HG03457 (cell line): ENCODE measurements around the gene CSTF1.

Experiments used
- ATAC-seq: cut with Tn5 transposase; IDR thresholded peaks from one replicate; pipeline ENCODE4 v1.9.1; 2021; ENCODE audit warnings: moderate number of reproducible peaks; ENCODE audit not compliant: unreplicated experiment

CSTF1 gene

DNA sequence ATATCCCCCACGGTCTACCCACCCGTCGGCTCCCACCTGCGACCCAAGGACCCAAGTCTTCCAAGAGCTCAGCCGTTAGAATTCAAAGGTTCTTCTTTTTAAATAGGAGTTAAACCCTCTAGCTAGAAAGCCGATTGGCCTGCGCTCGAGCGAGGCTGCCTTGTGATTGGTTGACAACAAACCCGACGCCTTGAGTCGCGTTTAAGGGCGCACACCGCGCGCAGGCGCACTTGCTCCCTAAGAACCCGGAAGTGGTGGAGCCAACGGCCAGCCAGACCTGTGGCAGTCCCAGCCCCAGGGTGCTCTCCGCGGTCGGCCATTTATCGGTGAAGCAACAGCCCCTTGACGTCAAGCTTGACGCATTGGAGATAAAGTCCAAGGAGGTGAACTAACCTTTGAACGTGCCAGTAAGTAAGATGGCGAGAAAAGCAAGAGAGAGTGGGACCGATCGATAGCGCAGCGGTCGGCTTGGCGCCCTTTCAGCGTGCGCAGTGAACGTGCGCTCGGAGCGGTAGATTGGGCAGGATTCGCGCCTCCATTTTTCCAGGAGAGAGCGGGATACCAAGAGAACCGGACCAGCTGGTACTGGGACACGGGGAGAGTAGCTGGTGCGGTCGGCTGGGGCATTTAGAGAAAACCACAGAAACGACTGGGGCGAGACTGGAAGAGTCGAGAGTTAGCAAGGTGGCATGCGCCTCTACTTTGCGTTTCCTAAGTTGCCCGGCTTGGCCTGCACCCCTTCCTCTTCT, at the start of gene CSTF1, which contains the start of gene AURKA:
Gene CSTF1 (plus strand): TSS at position 514 of the 749 bp plus-strand sequence. CDS start 2,908 bp downstream, outside the sequence.
Gene AURKA (minus strand): TSS at position 84 of the 749 bp plus-strand sequence. CDS start 4,018 bp downstream, outside the sequence.
- ATAC-seq: peak; percentile 93

DNA sequence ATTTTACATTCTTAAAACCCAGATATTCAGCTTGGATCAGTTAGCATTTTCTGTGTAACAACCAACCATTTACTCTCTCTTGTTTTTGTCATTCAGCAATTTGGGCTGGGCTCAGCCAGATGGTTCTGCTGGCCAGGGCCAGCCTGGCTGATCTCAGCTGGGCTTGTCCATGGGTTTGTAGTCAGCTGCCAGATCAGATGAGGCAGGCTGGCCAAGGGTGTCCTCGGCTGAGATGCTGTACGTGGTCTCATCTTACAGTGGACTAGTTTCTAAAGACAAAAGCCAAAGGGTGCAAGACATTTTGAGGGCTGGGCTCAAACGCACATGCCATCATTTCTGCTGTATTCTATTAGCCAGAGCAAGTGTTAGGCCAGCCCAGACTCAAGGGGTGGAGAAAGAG, 49.7 kb upstream of the CSTF1 start:
- ATAC-seq: no peak

DNA sequence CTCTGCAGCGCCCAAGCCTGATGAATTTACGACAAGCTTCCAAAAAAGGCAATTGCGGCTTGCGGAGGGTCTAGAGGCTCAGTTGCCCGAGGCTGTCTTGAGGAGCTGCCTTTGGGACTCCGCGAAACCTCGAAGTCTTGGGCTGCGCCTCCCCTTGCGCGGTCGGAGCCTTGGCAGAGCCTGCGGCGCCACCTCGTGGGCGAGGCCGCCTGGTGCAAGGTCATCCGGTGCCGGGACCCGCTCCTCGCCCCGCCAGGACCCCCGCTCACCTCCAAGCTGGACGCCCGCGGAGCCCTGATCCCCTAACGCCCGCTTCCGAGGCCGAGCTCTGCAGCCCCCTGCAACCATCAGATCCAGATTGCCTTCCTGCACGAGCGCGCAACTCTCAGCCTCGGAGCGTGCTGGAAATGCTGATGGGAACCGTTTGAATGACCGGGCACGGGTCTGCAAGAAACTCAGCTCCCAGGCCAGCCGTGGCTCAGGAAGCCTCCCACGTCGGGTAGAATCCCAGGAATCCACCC, 48.5 kb upstream of the CSTF1 start:
- ATAC-seq: peak; percentile 63

DNA sequence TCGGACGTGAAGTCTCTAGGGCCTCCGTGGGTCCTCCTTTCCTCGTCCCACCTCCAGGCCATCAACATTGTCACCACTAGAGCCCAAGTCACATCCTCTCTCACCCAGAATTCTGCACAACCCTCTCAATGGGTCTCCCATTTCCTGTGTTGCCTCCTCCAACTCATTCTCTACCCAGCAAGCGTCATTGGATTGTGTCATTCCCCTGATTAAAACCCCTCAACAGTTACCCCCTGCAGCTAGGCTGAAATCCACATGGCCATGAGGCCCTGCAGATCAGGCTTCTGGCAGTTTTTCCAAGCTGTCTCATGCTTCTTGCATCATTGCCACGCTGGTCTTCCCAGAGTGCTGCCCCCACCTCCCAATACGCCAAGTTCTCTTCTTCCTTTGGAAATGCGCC, 46.5 kb upstream of the CSTF1 start:
- ATAC-seq: no peak

DNA sequence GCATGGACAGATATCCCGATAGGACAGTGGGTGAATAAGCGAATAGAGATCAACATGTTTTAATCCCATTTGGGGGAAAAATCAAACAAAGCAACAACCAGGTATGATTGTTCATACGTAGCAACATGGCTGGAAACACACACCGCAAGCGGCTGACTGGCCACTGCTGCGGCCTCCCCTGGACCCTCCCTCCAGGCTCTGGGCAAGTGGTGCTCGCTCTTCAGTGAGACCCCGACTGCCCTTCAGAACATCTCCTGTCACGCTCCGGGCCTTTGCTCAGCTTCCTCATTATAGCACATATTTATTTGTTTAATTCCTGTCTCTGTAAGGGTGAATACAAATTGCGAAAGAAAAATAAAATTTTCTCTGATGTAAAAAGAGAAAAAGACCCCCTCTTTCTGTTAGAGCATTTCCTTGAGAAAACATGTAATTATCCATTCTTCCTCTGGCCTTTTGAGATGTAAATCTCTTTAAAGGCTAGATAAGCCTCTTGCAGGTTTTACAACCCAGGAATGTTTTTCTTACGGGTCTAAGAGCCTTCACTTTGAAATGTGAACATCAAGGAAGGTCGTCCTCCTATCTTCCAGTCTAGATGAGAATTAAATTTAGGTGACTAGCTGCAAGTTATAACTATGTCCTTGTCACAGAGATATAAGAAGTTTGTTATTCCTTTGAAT, 44.7 kb upstream of the CSTF1 start:
- ATAC-seq: no peak

DNA sequence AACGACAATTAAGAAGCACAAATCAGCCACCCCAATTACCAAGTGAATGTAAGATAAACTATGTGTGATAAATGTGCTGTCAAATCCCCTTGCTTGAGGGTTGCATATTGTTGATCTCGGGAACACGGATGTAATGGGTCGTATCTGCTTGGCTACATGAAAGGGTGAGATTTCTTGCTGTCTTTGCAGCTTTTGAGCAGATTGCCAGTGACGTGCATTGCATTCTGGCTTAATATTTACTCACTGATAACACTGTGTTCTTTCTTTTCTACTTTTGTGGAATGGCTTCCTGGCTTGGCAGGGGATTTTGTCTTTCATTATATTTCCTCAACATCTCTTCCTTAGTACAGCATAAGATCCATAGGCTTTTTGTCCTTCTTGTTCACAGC, 44.1 kb upstream of the CSTF1 start:
- ATAC-seq: no peak

DNA sequence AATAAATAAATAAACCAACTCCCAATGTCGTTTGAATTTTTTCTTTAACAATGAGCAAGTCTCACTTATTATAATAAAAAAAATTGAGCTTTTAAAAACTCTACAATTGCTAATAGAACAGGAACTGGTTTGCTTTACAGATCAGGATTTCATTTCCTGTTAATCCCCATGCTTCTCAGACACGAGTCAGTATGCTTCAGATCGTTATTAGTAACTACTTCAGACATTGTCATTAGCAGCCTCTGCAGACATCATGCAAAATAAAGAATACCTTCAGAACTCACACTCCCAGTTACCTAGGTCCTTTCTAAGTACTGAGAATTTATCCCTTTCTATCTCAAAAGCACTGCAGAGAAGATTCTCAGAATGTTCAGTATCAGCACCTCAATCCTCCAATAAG, 43.7 kb upstream of the CSTF1 start:
- ATAC-seq: no peak

DNA sequence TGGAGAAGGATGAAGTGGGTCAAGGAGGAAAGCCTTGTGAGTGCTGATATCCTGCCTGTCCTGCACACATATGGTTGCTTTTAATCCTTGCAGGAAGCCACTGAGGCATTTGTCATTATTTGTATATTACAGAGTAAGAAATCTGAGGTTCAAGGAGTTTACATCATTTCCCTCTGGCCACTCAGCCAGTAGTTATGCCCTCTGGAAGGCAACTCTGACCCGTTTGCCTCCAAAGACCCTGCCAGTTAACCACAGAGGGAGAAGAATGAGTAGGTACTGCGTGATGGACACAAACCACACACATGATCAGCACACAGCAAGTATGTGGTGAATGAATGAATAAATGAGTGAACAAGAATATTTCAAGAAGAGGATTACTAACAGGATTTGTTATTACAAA, 41.6 kb upstream of the CSTF1 start:
- ATAC-seq: no peak

DNA sequence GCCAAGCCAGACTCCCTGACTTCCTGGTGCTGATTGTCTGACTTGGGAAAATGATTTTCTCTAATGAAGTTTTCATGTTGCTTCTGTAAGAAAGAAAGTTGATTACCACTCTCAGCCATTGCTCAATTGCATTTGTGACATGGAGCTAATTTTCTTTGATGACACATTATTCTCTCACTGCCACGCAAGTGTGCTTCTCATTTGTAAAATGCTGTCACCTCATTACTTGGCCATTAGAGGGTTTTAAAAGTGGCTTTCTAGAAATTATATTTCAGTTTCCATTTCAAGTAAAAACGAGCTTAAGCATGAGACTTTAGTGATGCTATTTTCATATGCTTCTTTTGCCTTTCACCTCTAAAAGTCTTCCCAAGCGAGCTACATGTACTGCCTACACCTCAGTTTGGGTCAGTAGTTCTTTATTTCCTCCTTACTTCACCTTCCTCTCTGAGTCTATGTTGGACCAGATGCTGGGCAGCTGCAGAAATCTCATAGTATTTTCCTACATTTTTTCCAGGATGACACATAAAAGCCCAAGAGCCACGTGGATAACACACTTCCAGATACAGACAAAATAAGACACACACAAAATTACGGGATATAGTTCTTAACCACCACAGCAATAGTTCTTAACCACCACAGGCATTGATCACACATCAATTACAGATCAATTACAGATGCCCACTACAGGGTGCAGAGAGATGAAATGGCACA, 39.9 kb upstream of the CSTF1 start:
- no peak for ATAC-seq

DNA sequence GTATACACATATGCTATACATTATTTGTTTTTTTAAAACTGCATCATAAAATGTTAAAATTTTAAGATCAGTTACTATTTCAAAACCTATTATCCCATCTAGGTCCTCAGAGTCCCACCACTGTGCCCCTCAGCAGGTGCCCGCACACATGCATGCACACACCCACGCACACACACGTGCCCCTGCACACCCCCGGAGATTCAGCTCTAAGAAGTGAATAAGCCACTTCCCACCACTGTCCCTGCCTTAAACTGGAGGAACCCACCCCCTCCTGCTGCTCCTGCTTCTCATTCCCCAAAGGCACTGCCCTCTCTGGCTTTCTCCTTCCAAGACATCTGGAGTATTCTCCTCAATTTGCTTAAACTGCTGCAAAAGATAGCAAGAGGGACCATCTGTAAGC, 39.1 kb upstream of the CSTF1 start:
- no peak for ATAC-seq

DNA sequence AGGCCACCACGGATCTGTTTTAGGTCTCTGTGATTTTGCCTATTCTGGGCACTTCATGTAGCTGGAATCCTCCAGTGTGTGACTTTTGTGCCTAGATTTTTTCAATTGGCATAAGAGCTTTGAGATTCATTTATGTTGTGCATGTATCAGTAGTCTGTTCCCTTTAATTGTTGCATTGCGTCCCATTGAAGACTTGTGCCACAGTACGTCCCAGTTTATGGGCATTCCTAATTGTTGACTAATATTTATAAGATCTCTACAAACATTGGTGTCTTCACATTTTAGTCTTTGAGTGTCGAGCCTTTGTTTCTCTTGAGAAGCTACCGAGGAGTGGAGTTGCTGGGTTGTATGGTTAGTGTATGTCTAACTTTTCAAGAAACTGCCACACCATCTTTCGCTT, 34.4 kb upstream of the CSTF1 start:
- ATAC-seq: no peak

DNA sequence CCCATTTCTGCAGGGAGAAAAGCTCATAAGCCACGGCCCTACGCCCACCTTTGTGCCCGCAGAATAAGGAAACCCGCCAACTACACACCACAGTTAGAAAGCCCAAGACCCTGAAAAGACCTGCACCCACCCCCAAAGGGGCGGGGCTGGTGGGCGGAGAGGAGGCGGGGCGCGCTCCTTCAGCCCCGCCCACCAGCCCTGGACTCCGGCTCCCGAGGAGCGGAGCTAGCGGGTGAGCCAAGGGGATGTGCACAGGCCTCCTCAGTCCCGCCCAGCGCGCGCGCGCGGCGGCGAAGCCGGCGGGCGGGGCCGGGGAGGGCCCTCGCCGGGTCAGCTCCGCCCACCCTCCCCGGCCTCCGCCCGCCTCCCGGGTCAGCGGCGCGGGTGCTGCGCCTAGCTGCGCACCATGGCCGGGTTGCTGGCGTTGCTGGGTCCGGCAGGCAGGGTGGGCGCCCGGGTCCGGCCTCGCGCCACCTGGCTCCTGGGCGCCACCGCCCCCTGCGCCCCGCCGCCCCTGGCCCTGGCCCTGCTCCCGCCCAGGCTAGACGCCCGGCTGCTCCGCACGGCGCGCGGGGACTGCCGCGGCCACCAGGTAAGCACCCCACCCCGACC, 33.7 kb upstream of the CSTF1 start, which contains the start of gene FAM210B:
Gene FAM210B (plus strand): TSS at position 375 of the 612 bp plus-strand sequence. CDS start 32 bp downstream, at position 407.
- ATAC-seq: peak; percentile 99

DNA sequence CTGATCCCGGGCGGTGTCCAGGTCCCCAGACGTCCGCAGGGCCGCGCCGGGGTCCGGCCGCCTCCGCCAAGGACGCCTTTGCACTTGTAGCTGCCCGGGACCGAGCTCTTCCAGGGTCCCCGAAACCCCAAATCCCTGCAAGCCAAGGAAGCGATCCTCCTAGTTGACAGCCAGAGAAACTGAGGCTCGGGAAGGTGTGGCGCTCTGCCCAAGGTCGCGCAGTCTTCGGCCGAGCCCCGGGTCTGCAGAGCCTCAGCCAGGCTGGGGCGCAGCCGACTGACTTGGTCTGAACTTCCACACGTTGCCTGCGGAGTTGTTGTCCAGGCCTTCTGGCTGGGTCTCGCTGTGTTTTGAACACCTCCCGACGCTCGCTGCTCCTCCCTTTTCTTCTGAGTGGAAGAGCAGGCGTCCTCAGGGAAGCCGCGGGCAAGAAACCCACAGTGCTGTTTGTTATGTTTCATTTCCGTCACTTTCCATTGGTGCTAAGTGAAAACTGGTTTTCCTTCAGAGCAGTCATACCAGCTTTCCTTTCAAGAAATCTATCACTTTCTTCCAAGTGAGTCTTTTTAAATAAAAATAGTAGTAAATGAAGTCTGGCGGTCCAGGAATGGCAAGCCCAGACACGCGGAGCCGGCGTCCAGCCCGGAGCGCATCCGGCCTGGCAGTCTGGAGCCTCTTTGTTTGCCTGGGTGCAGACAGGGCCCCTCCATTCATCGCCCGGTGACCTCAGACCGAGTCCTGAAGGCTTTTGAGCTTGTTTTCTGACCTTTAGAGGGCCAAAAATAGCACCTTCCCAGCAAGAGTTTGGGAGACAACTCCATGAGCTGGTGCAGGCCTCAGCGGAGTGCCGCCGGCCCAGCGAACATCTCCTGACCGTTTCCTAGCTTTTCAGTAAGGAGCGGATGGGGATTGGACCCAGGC, 33.0 kb upstream of the CSTF1 start:
- ATAC-seq: no peak

DNA sequence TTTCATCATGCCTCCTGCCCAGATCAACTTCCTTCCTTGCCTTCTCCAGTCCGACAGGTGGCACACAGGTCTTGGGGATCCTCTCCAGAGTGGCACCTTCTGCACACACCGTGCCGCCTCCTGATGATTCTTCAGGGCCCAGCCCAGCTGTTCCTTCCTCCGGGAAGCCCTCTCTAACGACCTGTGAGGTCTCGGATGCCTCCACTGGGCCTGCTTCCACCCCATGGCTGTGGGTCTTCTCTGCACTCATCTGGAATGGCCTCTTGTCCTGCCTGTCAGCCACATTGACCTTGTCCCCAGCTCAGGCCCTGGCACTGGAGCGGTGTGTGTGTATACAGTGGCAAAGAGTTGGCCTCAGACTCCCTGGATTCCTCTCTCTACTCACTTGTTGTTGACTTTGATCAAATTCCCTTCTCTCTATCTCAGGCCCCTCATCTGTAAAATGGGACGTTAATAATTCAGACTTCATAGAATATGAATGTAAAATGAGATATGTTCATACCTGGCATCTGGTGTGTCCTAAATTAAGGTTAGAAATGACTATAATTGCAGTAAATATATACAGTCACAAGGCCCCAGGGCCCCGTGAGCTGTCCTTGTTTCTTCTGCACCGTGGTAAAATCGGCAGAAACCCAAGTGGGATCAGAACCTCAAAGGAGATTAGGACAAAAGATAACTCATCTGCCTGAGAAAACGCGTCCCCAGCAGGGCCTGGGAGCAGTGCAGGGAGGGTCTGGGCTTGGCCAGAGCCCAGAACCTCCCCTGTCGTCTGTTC, 32.1 kb upstream of the CSTF1 start:
- ATAC-seq: no peak

DNA sequence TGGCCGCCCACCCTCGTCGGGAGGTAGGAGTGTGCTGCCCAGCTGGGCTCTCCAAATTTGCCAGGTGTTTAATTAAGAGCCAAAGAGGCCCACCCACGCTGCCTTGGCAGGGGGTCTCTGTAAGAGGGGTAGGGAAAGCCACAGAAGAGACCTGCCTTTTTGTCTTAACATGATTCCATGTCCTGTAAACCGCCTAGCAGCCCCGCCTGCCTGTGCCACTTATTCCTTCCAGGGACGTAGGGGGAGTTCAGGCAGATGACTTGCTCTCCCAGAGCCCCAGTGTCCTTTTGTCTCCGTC, 31.6 kb upstream of the CSTF1 start:
- no peak for ATAC-seq

DNA sequence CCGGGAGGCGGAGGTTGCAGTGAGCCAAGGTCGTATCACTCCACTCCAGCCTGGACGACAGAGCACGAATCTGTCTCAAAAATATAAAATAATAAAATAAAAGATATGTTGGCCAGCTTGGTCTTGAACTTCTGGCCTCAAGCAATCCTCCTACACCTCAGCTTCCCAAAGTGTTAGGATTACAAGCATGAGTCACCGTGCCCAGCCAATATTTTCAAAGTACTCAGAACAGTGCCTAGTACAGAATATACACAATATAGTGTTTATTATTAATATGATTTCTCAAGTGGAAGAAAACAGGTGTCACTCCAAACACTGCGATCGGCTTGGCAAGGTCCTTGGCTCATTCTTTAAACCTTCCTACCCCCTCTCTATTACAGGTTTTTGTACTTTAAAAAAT, 30.5 kb upstream of the CSTF1 start:
- no peak for ATAC-seq

DNA sequence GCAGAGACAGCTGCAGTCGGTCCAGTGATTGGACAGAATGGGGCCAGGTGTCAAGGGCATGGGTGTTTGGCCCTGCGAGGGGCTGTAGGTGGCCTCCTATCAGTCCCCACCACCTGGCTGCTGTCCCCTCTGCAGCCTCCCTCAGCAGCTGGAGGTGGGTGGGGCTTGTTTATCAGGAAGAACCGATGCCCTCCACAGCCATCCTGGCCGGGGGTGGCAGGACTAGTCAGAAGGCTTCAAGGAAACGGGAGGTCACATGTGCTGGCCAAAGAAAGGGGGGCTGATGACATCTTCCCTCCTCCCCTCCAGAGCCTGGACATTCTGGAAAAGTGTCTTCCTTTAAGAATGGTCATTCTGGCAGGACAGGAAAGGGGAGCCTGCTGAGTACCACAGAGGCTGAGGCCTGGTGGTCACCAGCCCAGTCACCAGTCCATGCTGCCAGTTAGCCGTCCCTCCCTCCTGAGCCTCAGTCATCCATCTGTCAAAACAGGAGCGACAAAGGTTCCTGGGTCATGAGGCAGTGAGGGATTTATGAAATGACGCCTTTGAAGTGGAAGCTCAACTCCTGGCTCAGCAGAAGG, 29.5 kb upstream of the CSTF1 start:
- ATAC-seq: no peak

DNA sequence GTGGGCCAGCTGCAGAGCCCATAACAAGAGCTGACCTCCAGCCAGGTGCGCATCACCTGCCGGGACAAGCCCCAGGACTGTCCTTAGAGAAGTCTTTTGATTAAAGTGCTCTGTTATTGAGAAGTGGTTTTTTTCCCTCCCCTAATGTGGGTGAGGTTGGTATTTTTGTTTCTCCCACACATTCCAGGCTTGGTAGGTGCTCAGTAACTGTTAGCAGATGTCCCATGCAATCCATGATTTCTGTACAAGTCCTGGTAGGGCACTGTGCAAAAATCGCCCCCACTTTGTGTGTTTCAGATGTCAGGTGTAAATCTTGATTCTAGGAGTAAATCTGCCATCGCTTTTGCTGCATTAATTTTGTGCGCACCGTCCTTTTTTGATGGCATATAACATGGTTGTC, 29.0 kb upstream of the CSTF1 start:
- no peak for ATAC-seq
